Measurements from ENCODE around the gene CGB5.
"Not testable (repeated sequence)": the region's sequence is repeated elsewhere in the genome, so short reads cannot be mapped to it uniquely, and the experiment has no call there.

The CGB5 gene

DNA sequence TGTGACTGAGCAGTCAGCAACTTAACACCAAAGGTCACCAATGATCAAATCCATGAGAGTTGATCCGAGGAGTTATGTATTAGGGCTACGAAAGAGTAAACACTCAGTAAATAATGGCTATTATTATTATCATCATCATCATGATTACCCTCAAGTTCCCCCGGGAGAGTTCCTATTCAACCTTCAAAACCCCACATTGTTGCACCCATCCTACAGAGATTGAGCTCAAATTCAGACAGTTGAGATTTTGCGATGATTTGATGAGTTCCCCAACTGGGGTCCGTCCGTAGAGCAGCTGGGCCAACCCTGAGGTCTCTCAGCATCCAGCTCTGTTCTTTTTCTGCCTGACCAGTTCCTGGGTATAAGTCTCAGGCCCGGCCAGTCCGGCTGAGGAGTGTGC, 5.5 kb upstream of the CGB5 start:
- H3K36me3 ChIP-seq; H4K20me1 ChIP-seq; H3K9ac ChIP-seq; H3K9me3 ChIP-seq (replicated peaks in 1 of 11); H3K4me2 ChIP-seq; H3K4me3 ChIP-seq; H3K27me3 ChIP-seq; H3K27ac ChIP-seq: not testable (repeated sequence)
- H3K4me1 ChIP-seq: peaks cover 0 to 13% (median 0%) of the 10 kb centered on the region in 10 experiments; a peak in 7 of 20 replicates

DNA sequence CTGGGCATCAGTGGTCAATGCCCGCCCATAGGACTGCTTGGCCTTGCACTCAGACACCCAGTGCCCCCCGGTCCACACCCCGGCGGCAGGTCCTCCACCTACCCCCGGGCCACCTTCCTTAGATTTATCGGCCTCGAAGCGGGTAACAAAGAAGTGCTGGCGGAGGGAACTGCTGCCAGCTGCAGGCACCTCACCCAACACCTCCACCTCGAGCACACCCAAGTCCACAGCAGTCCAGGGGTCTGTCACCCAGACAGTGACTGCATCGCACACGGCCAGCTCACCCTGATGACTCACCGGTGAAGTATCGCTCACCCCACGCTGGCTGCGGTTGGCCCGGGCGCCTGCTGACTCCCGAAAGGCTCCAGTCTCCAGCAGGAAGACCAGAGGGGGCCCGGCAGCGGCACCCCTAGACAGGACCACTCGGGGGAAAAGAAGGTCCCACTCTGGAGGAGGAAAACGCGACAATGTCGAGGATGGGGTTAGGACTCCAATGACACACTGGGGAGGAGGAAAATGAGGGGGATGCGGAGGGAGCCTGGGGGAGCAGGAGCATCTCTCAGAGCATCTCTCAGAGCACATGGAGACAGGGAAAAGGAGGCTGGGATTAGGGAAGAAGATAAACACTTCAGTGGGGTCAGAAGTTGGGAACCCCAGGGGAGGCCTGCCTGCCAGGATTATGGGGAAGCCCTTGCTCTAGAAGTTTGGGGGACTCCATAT, 4.9 kb upstream of the CGB5 start:
- not testable (repeated sequence) for H3K9me3 ChIP-seq (replicated peaks in 1 of 11); H3K9ac ChIP-seq; H3K36me3 ChIP-seq; H3K27ac ChIP-seq; H3K27me3 ChIP-seq; H3K4me3 ChIP-seq; H4K20me1 ChIP-seq
- peak overlapping the region in 3 of 11 experiments; percentile 3 to 26 (median 18); a peak in 2 of 22 replicates for H3K4me2 ChIP-seq
- peaks cover 0 to 13% (median 0%) of the 10 kb centered on the region in 10 experiments; a peak in 7 of 20 replicates for H3K4me1 ChIP-seq

DNA sequence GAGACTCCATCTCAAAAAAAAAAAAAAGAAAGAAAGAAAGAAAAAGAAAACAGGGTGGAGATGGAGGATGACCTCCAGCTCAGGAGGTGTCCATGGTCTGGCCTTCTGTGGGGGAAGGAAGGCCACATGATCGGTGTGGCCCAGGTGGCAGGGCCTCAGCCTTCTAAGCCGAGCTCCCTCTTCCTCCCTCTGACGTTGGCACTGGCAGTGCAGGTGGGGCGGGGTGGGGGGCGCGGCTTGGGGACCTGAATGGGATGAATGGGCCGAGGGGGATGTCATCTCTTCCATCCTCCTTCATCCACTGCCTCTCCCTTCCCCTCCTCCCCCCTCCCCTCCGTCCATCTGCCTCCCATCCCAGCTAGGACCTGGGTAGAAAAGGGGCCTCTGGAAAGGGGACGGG, 3.9 kb upstream of the CGB5 start:
- not testable (repeated sequence) for H3K9me3 ChIP-seq (replicated peaks in 1 of 11); H3K27me3 ChIP-seq; H3K36me3 ChIP-seq; H3K9ac ChIP-seq; H3K27ac ChIP-seq; H4K20me1 ChIP-seq; H3K4me3 ChIP-seq
- H3K4me1 ChIP-seq: peaks cover 0 to 13% (median 0%) of the 10 kb centered on the region in 10 experiments; a peak in 7 of 20 replicates
- peak overlapping the region in 5 of 11 experiments; percentile 3 to 26 (median 10); a peak in 3 of 22 replicates for H3K4me2 ChIP-seq

DNA sequence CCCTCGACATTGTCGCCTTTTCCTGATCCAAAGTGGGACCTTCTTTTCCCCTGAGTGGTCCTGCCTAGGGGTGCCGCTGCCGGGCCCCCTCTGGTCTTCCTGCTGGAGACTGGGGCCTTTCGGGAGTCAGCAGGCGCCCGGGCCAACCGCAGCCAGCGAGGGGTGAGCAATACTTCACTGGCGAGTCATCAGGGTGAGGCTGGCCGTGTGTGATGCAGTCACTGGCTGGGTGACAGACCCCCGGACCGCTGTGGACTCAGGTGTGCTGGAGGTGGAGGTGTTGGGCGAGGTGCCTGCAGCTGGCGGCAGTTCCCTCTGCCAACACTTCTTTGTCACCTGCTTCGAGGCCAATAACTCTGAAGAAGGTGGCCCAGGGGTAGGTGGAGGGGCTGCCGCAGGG, 1.5 kb upstream of the CGB5 start:
- no peaks in the 10 kb centered on the region for H3K9me3 ChIP-seq (replicated peaks in 1 of 11)
- H3K27me3 ChIP-seq: no peaks in the 10 kb centered on the region
- H4K20me1 ChIP-seq: no peaks in the 10 kb centered on the region
- H3K4me3 ChIP-seq: no peak overlapping the region
- H3K9ac ChIP-seq: no peak overlapping the region
- no peak overlapping the region for H3K4me2 ChIP-seq
- TF ChIP-seq Cebpa-rat (IDR thresholded peaks at IDR 0.05): no peak
- H3K4me1 ChIP-seq: peaks cover 0 to 13% (median 0%) of the 10 kb centered on the region in 10 experiments; a peak in 7 of 20 replicates
- no peak overlapping the region for H3K27ac ChIP-seq
- no peaks in the 10 kb centered on the region for H3K36me3 ChIP-seq

DNA sequence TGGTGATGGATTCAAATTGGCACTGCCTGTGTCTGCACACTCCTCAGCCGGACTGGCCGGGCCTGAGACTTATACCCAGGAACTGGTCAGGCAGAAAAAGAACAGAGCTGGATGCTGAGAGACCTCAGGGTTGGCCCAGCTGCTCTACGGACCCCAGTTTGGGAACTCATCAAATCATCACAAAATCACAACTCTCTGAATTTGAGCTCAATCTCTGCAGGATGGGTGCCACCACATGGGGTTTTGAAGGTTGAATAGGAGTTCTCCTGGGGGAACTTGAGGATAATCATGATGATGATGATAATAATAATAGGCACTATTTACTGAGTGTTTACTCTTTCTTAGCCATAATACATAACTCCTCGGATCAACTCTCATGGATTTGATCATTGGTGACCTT, 982 bp upstream of the CGB5 start:
- H3K4me2 ChIP-seq; H3K36me3 ChIP-seq; H3K27ac ChIP-seq; H3K27me3 ChIP-seq; H4K20me1 ChIP-seq; H3K9me3 ChIP-seq (replicated peaks in 1 of 11); H3K9ac ChIP-seq; H3K4me3 ChIP-seq: not testable (repeated sequence)
- H3K4me1 ChIP-seq: peaks cover 0 to 13% (median 0%) of the 10 kb centered on the region in 10 experiments; a peak in 7 of 20 replicates

DNA sequence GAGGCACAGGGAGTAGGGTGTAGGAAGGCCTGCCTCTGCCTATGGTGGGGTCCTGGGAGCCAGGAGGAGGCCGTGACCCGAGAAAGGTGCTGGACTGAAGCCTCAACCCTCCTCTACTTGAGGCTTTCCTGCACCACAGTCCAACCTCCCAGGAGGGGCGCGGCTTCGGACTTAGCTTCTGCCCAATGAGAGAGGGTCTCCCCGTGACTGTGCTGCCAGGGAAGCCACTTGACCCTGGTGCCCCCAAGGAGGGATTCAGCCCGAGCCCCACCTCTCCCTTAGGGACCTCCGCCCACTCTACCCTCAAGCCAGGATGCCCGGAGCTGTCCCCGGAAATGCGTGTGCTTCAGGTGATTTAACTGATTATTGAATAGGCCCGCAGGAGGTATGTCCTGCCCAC, 5.4 kb downstream of the CGB5 start, which contains the start of gene CGB8:
CGB8 (minus strand) TSS at position 101 of the 400 bp plus-strand sequence. CDS start 372 bp downstream, outside the sequence.
- not testable (repeated sequence) for H3K36me3 ChIP-seq; H3K27me3 ChIP-seq; H4K20me1 ChIP-seq; H3K4me1 ChIP-seq; H3K4me3 ChIP-seq; H3K9me3 ChIP-seq (replicated peaks in 1 of 11); H3K4me2 ChIP-seq; H3K27ac ChIP-seq; H3K9ac ChIP-seq

DNA sequence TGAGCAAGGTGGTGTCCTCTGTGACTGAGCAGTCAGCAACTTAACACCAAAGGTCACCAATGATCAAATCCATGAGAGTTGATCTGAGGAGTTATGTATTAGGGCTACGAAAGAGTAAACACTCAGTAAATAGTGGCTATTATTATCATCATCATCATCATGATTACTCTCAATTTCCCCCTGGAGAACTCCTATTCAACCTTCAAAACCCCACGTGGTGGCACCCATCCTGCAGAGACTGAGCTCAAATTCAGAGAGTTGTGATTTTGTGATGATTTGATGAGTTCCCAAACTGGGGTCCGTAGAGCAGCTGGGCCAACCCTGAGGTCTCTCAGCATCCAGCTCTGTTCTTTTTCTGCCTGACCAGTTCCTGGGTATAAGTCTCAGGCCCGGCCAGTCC, 6.2 kb downstream of the CGB5 start:
- not testable (repeated sequence) for H3K9ac ChIP-seq; H3K4me3 ChIP-seq; H3K4me1 ChIP-seq; H3K27ac ChIP-seq; H4K20me1 ChIP-seq; H3K27me3 ChIP-seq; H3K36me3 ChIP-seq; H3K9me3 ChIP-seq (replicated peaks in 1 of 11); H3K4me2 ChIP-seq

DNA sequence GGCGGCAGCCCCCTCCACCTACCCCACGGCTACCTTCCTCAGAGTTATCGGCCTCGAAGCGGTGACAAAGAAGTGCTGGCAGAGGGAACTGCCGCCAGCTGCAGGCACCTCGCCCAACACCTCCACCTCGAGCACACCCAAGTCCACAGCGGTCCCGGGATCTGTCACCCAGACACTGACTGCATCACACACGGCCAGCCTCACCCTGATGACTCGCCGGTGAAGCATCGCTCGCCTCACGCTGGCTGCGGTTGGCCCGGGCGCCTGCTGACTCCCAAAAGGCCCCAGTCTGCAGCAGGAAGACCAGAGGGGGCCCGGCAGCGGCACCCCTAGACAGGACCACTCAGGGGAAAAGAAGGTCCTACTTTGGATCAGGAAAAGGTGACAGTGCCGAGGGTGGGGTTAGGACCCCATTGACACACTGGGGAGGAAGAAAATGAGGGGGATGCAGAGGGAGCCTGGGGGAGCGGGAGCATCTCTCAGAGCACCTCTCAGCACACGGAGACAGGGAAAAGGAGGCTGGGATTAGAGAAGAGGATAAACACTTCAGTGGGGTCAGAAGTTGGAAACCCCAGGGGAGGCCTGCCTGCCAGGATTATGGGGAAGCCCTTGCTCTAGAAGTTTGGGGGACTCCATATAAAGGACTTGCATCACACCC, 6.9 kb downstream of the CGB5 start:
- not testable (repeated sequence) for H3K4me2 ChIP-seq; H4K20me1 ChIP-seq; H3K9me3 ChIP-seq (replicated peaks in 1 of 11); H3K4me1 ChIP-seq; H3K9ac ChIP-seq; H3K27ac ChIP-seq; H3K36me3 ChIP-seq; H3K4me3 ChIP-seq
- H3K27me3 ChIP-seq: peaks cover 3 to 12% (median 7%) of the 10 kb centered on the region in 11 experiments

DNA sequence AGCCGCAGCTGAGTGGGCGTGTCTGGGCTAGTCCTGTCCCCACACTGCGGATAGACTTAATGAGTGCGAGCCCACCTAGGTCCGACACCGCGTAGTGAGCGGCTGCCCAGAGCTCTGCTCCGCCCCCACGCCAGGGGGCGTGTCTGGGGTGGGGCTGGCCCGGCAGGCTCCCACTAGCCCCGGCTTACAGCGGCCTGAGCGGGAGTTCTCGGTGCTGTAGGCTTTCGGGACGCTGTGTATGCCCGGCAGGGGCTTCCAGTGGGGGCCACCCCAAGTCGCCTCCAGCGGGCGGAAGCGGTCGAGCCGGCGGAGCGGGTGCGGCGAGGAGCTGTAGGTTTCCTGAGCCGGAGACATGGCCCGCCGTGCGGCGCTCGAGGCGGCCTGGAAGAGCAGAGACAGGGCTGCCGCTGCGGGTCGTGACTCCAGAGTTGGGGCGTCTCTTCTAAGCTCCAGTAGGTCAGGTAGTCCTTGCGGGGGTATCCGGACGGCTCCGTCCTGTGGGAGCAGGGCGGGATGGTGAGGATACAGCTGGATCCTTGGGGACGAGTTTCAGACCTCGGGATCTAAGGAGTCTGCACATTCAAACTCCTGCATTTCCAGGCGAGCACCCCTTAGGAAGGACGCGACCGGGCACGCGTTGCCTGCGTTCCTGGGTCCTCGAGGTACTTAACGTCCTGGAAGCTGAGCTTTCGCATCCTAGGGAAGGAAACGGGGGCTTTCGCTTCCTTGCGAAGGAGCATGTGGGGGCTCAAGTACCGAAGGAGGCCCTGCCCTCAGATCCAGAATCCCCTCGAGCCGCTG, 12.7 kb downstream of the CGB5 start:
- Histone ChIP-seq H3K36me3 (no peaks in the 10 kb centered on the region), H3K4me3 (peak overlapping the region; percentile 33 to 63 (median 50); a peak in 18 of 20 replicates), H3K4me2 (peak overlapping the region; percentile 63 to 88 (median 82)), H4K20me1 (peaks cover 0 to 32% (median 0%) of the 10 kb centered on the region in 11 experiments; a peak in 6 of 22 replicates), H3K9ac (peak overlapping the region in 7 of 11 experiments; percentile 5 to 57 (median 46); a peak in 8 of 22 replicates), H3K27me3 (peaks cover 61 to 66% (median 65%) of the 10 kb centered on the region in 11 experiments), H3K27ac (no peak overlapping the region), H3K4me1 (peaks cover 19 to 33% (median 27%) of the 10 kb centered on the region in 10 experiments), H3K9me3 (replicated peaks in 1 of 11) (no peaks in the 10 kb centered on the region)
- TF ChIP-seq Cebpa-rat (IDR thresholded peaks at IDR 0.05): no peak

DNA sequence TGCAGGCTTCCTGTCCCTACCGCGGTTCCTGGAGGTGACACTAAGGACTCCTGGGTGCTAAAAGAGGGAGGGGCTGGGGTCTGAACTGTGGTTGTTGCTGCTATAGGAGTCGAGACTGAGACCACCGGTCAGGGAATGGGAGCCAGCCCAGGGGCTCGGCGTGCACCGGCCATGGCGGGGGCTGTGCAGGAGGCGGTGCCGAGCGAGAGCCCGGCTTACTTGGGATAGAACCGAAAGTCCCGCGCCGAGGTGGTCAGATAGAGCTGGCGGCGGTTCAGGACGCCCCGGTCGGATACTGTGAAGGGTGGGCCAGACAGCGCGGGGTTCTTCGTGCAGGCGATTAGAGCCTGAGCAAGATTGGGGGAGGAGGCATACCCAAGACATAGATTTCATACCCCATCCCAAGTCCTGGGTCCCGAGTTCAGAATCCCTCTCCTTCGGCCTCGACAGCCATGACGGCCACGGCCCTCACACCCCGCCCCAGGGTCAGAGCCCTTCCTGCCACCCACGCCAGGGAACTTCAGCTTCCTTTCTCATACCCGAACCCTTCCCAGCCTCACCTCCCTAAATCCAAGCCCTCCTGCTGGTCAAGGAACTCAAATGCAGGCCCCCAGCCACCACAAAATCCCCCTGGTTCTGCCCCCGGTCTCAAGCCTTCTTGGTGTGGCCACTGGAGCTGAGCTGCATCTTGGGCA, 13.4 kb downstream of the CGB5 start:
- peaks cover 0 to 32% (median 0%) of the 10 kb centered on the region in 11 experiments; a peak in 6 of 22 replicates for H4K20me1 ChIP-seq
- peak overlapping the region; percentile 63 to 88 (median 82) for H3K4me2 ChIP-seq
- H3K9me3 ChIP-seq (replicated peaks in 1 of 11); H3K36me3 ChIP-seq; H3K27ac ChIP-seq: not testable (repeated sequence)
- peaks cover 19 to 33% (median 27%) of the 10 kb centered on the region in 10 experiments for H3K4me1 ChIP-seq
- H3K9ac ChIP-seq: peak overlapping the region in 1 of 11 experiments; percentile 44; a peak in 1 of 22 replicates
- H3K4me3 ChIP-seq: peak overlapping the region in 9 of 10 experiments; percentile 33 to 63 (median 51); a peak in 16 of 20 replicates
- peaks cover 69 to 74% (median 72%) of the 10 kb centered on the region in 11 experiments for H3K27me3 ChIP-seq
